RWPE1 (cell line): Measurements from ENCODE around the gene PANX2.

ENCODE experiments used
- CTCF ChIA-PET: fragments of 350-600 bp; sonication (Branson Sonifier 250); formaldehyde crosslinking; extraction: SDS; loops from one replicate; lab custom pipeline; 2021; lab: Yijun Ruan, JAX
- POLR2A ChIA-PET: fragments of 400-600 bp; formaldehyde crosslinking; extraction: SDS; loops from one replicate; lab custom pipeline; 2020; ENCODE audit warnings: antibody characterized with exemption; ENCODE audit not compliant: low non-redundant PET; lab: Yijun Ruan, JAX
- DNase-seq: peaks from one replicate; pipeline ENCODE4 v3.0.0; 2012; ENCODE audit warnings: low spot score
- H3K27ac ChIP-seq: fragments of 450-650 bp; 2 replicates; pipeline ENCODE4 v1.5.1; 2017
- TF ChIP-seq, protein P1 (sequence below): fragments of 450-650 bp; conservative IDR thresholded peaks from 2 replicates; pipeline ENCODE4 v1.5.1; 2017; ENCODE audit warnings: low read depth, mild to moderate bottlenecking

Gene PANX2

GRCh38 chr22:50208430-50208938, 38.0 kb downstream of the PANX2 start:
- peak overlapping the region; percentile 38 for H3K27ac ChIP-seq
- ChIA-PET CTCF (interaction anchor here (0.6 to 1.0 kb wide), 2 partner anchors 54 to 59 kb away, joined by 3 to 4 read pairs; no protein-coding TSS in a partner anchor), POLR2A (interaction anchor here (0.6 kb wide), 1 partner anchor 176 kb away, joined by 4 read pairs; no protein-coding TSS in a partner anchor)
- TF ChIP-seq, protein P1, sequence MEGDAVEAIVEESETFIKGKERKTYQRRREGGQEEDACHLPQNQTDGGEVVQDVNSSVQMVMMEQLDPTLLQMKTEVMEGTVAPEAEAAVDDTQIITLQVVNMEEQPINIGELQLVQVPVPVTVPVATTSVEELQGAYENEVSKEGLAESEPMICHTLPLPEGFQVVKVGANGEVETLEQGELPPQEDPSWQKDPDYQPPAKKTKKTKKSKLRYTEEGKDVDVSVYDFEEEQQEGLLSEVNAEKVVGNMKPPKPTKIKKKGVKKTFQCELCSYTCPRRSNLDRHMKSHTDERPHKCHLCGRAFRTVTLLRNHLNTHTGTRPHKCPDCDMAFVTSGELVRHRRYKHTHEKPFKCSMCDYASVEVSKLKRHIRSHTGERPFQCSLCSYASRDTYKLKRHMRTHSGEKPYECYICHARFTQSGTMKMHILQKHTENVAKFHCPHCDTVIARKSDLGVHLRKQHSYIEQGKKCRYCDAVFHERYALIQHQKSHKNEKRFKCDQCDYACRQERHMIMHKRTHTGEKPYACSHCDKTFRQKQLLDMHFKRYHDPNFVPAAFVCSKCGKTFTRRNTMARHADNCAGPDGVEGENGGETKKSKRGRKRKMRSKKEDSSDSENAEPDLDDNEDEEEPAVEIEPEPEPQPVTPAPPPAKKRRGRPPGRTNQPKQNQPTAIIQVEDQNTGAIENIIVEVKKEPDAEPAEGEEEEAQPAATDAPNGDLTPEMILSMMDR = no peak
- no peak for DNase-seq

DNA sequence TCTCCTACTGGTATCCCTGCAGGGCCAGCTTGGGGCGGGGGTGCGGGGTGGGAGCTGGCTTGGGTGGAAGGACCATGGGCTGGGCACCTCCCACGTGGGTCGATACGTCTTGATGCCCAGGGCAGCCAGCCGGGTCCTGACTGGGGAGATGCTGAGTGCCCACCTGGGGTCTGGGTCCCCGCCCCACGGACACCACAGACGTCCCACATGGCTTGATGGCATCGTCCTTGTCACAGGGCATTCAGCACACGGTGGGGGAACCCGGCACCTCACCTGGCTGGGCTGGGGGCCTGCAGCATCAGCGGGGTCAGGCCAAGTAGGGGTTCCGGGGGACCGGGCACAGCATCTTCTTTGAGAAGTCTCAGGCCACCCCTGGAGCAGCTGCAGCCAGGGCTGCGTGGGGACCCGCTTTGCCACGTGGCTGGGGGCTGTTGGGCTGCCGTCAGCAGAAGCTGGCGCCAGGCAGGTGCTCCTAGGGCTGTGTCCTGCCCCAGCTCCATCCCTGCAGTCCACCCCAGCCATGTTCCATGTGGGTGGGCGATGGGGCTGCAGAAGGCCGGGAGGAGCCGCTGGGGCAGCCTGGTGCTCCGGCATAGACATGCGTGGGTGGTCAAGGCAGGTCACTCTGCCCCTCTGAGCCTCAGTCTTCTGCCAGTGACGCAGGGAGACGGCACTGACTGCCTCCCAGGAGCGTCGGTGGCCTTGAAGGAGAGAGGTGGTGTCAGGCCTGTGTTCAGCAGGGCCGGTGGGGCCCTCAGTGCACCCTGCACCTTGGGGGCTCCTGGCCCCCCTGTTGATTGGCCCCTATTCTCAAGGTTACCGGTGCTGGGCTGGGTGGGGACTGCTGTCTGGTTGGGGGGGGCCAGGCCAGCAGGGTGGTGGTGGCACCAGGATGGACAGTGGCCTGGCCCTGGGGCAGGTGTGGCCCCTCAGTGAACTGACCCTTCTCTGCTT, 38.7 kb downstream of the PANX2 start:
- CTCF ChIA-PET = interaction anchor here (0.6 to 1.0 kb wide), 2 partner anchors 55 to 60 kb away, joined by 3 to 4 read pairs; no protein-coding TSS in a partner anchor
- DNase-seq = no peak
- POLR2A ChIA-PET = interaction anchor here (0.6 kb wide), 1 partner anchor 176 kb away, joined by 4 read pairs; no protein-coding TSS in a partner anchor

GRCh38 chr22:50209893-50210292, 39.4 kb downstream of the PANX2 start:
- TF ChIP-seq, protein P1 = peak; percentile 85
- ChIA-PET POLR2A (no interaction called here), CTCF (no interaction called here)
- DNase-seq = peak; percentile 48
- H3K27ac ChIP-seq = peak overlapping the region; percentile 38

More for the DNA sequence above, 38.7 kb downstream of the PANX2 start:
- H3K27ac ChIP-seq = peak overlapping the region; percentile 38
- TF ChIP-seq, protein P1 = no peak

DNA sequence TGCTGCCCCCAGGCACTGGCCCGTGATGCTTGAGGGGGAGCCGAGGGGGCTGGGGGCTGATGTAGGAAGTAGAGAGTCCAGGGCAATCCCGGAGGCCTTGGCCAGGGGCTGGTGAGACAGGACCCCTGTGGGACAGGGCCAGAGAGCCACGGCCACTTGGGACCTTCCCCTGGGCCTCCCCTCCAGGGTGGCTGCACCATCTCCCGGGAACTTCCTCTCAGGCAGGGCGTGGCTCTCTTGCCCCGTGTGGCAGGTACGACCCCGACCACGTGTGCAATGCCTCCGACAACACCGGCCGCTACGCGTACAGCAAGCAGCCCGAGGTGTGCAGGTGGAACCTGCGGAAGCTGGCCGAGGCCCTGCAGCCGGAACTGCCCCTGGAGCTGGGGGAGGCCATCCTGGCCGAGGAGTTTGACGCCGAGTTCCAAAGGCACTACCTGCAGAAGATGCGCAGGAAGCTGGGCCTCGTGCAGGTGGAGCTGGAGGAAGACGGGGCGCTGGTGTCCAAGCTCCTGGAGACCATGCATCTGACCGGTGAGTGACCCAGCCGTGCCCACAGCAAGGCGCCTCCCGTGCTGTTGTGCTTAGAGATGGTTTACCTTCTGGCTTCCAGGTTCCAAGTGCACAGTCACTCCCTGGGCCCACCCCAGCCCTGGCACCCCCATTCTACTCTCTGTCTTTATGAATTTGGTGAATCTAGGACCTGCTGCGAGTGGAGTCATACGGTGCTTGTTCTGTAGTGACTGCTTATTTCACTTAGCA, 40.0 kb downstream of the PANX2 start:
- H3K27ac ChIP-seq = peak overlapping the region; percentile 38
- CTCF ChIA-PET = no interaction called here
- TF ChIP-seq, protein P1 = no peak
- DNase-seq = no peak
- POLR2A ChIA-PET = no interaction called here

- H3K27ac ChIP-seq = peak overlapping the region; percentile 38
- ChIA-PET CTCF (no interaction called here), POLR2A (no interaction called here)
- TF ChIP-seq, protein P1 = no peak
- no peak for DNase-seq
Measured at GRCh38 chr22:50211147-50211546, 40.6 kb downstream of the PANX2 start.

DNA sequence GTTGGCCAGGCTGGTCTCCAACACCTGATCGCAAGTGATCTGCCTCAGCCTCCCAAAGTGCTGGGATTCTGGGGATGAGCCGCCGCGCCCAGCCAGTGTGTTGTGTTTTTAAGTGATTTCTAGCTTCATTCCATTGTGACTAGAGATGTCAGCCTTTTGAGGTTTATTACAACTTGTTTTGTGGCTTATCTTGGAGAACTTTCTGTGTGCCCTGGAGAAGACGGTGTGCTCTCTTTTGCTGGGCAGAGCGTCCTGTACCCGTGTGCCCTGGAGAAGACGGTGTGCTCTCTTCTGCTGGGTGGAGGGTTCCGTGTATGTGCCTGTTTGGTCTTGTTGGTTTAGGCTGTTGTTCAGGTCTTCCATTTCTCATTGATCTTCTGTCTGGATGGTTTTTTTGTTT, 42.7 kb downstream of the PANX2 start:
- TF ChIP-seq, protein P1 = no peak
- POLR2A ChIA-PET = no interaction called here
- DNase-seq = no peak
- peak overlapping the region; percentile 52 for H3K27ac ChIP-seq
- CTCF ChIA-PET = no interaction called here
